HG02571 (cell line): ENCODE results near the gene PLEKHH2.
"Not testable (repeated sequence)": the region's sequence is repeated elsewhere in the genome, so short reads cannot be mapped to it uniquely, and the experiment has no call there.

ENCODE experiments used
- ATAC-seq: cut with Tn5 transposase; IDR thresholded peaks from one replicate; pipeline ENCODE4 v1.9.1; 2021; ENCODE audit warnings: mild to moderate bottlenecking, moderate library complexity; ENCODE audit not compliant: unreplicated experiment

PLEKHH2 gene

DNA sequence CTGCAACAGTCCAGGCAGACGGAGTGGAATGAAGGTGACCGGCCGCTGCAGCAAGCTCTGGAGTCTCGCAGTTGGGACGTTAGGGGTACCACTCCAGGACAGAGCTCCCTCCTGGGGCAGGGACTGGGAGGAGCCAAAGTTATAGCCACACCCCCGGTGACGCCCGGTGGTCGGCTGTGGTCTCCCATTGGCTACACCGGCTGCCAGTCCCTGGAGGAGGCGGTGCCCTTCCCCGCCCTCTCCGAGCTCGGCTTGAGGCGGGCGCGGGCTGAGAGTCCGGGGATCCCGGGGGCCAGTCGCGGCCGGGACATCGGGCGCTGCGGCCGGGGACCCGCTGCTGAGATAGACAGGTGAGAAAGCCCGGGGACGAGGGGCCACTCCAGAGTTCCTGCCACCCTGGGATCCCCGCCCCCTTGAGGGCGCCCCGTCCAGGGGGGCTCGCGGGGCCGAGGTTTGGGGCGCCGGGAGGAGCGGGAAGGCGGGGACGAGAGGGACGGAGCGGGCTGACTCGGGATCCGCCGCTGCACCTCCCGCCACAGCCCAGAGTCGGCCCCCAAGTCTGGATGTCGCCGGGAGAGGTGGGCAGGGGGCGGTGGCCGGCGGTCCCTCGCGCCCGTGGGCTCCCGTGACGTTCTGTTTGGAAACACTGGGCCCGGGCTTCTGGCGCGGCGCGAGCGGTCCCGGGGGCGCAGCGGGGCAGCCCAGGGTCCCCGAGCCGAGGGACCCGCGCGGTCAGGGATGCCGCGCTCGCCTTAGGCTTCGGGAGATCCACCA is at the start of gene PLEKHH2:
TSS of gene PLEKHH2 (plus strand) at position 231 of the 774 bp plus-strand sequence. CDS start 7,414 bp downstream, outside the sequence.
- peak; percentile 100 for ATAC-seq

DNA sequence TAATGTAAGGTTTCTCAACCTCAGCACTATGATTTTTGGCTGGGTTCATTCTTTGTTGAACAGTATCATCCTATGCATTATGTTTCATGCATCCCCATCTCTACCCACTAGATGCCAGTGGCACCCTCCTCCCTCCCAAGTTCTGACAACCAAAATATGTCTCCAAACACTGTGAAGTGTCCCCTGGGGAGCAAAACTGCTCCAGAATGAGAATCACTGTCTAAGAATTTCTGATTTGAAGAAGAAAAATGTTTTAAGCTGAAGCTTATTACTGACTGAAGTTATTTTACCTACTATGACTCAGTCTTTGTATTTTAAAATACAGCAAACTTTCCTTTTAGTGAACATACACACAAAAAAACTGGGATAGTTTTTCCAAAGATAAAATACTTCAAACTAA is 44.6 kb upstream of the PLEKHH2 start:
- ATAC-seq: no peak

DNA sequence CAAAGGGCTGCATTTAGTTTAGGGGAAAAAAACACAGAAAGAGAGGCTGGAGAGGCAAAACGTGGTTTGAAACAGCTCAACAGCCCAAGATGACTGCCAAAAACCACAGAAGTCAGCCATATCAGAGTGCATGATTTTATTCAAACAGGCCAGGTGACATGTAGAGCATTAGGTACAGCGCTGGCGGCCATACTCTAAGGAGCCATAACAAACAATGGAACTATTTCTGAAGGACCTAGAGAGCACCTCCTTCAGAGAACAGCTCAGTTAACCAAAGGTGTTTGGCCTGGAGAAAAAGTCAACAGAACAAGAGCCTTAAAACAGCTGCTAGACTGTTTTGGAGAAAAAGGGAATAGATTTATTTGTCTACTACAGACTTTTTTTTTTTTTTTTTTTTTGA is 43.8 kb upstream of the PLEKHH2 start:
- no peak for ATAC-seq

DNA sequence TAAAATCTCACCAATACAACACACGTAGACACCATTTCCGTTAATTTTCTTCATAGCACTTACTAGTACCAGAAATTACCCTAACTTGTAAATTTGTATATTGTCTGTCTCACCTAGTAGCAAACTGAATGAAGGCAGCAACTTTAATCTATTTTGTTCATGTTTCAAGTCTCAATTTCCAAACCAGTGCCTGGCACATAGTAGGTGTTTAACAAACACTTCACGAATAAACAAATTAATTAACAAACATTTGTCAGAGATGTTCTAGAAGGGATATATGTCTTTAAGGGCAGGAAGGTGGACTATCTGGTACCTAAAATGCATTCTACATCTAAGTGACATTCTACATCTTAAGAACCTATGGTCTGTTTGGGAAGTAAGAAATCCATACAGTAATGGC is 42.2 kb upstream of the PLEKHH2 start:
- ATAC-seq: no peak

DNA sequence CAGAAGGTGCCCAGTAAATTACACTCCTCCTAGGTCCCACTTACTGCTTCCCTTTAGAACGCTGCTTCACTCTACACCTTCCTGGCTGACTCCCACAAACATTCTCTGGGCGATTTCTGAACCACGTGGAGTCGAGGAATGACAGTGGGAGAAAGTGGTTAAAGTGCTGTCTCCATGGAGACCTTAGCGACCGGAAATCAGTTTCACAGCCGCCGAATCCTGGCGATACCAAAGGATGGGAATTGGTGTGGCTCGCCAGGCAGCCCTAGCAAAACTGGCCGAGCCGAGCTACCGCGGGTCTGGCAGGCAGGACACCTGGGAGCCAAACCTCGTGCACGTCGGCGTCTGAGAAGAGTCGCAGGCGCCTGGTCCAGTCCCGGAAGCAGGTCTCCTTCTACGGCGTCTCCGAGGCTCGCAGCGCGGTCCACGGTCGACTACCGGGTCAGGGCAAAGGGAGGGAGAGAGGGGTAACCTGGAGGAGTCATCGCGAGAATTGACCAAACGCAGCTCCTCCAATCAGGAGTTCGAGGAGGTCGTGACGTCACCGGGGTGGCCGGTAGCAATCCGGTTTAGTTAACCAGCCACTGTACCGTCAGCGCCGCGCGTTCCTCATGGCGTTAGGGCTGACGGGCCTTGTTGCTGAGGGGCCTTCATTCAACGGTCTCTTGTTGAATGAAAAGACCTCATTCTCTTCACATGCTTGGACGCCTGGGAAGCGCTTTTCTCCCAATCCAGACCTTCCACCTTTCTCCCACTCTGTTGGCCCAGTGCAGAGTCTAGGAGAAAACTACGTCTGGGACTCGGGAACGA is 41.3 kb upstream of the PLEKHH2 start, which contains the start of gene THADA:
TSS of gene THADA (minus strand) at position 436 of the 810 bp plus-strand sequence. CDS start 3,646 bp downstream, outside the sequence.
- ATAC-seq: peak; percentile 98

DNA sequence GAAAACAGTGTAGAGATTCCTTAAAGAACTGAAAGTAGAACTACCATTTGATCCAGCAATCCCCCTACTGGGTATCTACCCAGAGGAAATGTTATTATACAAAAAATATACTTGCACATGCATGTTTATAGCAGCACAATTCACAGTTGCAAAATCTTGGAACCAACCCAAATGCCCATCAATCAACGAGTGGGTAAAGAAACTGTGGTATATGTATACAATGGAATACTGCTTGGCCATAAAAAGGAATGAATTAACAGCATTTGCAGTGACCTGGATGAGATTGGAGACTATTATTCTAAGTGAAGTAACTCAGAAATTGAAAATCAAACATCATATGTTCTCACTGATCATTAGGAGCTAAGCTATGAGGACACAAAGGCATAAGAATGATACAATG is 36.5 kb upstream of the PLEKHH2 start:
- ATAC-seq: not testable (repeated sequence)

DNA sequence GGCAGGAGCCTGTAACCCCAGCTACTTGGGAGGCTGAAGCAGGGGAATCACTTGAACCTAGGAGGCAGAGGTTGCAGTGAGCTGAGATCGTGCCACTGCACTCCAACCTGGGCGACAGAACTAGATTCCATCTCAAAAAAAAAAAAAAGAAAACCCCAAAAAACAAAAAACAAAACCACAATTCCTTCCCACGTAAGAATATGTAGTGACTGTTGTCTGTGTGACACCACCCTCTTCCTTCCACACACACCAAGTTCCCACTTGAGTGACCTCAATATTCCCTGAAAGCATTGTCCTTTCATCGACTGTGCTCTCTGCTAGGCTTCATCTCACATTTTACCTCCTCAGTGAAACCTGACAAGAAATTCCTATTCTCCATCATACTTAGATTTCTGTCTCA is 32.4 kb upstream of the PLEKHH2 start:
- ATAC-seq: no peak

DNA sequence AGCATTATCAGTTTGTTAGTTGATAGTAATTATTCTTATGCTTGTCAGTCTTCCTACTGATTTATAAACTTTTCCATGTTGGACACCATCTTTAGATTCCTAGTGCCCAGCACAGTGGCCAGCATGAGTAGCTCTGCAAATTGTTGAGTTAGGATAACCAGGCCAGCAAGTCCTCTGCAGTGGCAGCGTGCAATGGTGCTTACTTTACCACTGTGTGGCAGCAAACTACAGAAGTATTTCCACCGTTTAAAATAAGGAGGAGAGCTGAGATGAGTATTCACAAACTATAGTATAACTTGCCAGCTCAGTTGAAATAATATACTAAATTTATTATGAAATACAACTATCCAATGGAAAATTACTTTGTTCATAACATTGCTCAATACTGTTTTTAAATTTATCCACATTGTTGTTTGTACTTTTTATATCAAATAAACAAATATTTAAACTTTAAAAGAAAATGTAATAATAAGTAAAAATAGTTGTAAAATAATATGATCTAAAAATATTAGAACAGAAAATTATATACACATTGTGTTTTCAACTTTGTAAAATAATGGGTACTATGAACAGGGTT is 31.9 kb upstream of the PLEKHH2 start:
- no peak for ATAC-seq

DNA sequence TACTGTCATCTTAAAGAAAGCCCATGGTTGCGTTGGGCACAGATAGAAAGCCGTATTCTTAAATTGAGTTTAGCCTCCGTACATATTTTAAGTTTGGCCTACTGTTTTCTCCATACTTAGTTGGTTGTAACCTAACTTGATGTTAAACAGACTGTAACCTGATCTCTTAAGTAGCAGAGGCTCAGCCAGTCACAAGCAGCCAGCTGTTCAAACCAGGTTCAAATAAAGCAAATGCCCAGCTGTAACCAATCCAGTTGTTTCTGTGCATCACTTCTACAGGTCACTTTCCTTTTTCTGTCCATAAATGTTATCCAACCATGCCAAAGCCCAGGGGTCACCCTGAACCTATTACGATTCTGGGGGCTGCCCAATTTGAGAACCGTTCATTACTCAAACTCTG is 31.2 kb upstream of the PLEKHH2 start:
- ATAC-seq: no peak

DNA sequence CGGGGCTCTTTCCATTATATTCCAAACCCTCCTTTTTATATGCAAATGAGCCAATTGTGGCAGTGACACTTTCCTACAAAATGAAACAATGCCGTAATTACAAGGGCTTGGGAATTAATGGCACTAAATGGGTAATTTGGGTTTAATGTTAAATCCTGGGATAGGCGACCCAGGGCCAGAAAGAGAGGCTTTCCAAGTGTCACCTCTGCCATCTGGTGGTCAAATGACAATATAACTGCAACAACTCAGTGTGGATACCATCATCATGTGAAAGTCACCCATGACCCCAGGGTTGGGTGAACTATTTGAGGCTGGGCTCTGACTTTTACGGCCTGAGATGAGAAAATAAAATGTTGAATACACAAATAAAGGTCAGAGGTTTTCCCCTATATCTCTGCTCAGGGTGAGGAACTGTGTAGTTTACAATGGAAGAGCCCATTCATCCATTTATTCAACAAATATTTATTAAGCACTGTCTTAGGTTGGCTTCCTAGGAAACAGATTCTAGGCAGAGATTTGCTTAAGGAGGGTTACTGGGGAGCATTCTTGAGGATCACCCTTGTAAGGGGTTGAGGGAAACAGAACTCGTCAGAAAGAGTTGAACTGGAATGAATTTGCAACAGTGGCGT is 27.7 kb upstream of the PLEKHH2 start:
- no peak for ATAC-seq

DNA sequence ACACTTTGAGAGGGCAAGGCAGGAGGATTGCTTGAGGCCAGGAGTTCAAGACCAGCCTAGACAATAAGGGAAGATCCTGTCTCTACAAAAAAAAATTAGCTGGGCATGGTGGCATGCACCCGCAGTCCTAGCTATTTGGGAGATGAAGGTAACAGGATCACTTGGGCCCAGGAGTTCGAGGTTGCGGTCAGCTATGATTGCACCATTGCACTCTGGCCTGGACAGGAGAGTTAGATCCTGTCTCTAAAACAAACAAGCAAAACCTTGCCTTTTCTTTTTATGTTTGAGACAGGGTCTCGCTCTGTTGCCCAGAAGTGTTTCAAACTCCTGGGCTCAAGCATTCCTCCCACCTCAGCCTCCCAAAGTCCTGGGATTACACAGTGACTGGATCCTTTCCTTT is 26.7 kb upstream of the PLEKHH2 start:
- ATAC-seq: no peak

DNA sequence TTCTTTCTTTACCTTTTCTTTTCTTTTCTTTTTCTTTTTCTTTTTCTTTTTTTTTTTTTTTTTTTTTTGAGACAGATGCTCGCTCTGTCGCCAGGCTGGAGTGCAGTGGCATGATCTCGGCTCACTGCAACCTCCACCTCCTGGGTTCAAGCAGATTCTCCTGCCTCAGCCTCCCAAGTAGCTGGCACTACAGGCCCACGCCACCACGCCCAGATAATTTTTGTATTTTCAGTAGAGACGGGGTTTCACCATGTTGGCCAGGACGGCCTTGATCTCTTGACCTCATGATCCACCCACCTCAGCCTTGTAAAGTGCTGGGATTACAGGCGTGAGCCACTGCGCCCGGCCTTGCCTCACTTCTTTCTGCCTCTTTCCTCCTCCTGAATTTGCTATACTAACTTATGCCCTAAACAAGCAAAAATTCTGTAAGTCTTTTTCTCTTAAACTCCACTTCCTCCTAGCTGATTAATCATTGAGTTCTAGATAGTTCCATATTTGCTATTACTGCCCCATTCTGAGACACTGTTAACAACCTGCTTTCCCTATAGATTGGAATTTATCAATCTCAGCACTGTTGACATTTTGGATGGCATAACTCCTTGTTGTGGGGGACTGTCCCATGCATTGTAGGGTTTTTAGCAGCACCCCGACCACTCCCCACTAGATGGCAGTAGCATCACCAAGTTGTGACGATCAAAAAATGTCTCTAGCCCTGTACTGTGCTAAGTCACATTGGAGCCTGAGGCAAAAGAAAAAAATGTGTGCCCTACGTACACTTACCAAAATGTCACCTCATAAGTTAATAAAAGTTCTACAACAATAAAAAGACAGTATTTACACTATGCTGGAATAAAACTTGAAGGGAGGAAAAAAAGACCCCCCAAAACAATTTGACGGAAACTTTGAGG is 24.8 kb upstream of the PLEKHH2 start:
- ATAC-seq: no peak

DNA sequence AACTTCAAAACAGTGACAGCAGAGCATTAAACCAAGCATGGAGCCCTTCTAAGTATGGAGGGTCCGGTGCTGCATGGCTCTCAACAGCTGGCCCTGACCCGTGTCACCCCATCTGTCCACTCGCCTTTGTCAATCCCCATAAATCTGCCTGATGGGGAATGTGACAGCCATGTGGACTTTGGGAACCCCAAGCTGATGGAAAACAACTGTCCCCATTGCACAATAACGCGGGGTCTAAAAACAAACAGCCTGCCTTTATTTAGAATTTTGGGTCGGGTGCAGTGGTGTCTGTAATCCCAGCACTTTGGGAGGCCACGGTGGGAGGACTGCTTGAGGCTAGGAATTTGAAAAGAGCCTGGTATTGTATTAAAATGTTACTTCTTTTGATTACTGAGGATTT is 24.1 kb upstream of the PLEKHH2 start:
- ATAC-seq: no peak

DNA sequence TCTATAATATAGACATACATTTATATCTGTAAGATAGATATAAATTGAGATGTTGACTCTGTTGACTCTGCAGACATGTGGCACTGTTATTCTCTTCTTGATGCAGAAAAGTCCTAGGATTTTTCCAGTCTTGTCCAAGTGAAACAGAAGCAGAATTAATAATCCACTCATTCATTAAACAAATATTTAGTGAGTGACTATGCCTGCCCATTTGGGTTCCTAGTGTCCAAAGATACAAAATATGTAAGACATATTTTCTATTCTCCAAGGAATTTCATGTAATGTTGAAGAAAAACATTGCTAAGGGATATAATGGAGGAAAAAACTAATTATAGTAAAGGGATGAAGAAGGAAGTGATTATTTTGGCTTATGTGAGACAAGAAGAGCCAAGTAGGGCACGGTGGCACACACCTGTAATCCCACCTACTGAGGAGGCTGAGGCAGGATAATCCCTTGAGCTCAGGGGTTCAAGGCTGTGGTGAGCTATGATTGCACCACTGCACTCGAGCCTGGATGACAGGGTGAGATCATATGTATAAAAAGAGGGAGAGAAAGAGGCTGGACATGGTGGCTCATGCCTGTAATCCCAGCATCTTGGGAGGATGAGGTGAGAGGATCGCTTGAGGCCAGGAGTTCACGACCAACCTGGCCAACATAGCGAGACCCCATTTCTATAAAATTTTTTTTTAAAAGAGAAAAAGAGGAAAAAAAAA is 19.9 kb upstream of the PLEKHH2 start:
- no peak for ATAC-seq

DNA sequence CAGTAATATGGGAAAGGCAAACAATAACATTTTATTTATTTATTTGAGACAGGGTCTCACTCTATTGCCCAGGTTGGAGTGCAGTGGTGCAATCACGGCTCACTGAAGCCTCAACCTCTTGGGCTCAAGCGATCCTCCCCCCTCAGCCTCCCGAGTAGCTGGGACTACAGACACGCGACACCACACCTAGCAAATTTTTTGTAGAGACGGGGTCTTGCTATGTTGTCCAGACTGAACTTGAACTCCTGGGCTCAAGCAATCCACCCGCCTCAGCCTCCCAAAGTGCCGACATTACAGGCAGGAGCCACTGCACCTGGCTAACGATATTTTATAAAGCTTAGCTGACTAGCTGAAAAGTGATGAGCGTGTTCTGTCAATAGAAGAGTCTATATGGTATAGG is 17.5 kb upstream of the PLEKHH2 start:
- ATAC-seq: no peak

DNA sequence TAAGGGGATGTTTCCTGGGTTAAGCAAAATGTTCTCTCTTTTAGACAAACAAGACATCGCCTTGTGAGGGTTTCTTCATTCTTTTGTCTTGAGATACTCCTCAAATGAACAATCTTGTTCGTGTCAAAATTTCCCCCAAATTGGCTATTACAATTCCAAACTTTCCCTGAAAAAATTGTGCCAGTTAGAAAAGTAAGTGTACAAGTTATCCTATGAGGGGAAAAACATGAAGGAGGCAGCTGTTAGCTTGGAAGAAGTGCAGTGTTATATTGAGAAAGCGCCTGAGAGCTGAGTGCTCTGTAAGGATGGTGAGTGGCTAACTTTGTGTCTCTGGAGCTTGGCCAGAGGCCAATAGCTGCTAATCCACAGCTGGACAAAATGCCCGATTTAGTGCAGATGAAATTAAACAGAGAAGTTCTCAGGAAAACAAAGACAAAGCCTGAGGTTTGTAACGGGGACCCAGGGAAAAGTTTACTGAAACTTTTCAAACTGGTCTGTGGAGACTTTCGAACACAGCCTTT is 14.1 kb upstream of the PLEKHH2 start:
- no peak for ATAC-seq

DNA sequence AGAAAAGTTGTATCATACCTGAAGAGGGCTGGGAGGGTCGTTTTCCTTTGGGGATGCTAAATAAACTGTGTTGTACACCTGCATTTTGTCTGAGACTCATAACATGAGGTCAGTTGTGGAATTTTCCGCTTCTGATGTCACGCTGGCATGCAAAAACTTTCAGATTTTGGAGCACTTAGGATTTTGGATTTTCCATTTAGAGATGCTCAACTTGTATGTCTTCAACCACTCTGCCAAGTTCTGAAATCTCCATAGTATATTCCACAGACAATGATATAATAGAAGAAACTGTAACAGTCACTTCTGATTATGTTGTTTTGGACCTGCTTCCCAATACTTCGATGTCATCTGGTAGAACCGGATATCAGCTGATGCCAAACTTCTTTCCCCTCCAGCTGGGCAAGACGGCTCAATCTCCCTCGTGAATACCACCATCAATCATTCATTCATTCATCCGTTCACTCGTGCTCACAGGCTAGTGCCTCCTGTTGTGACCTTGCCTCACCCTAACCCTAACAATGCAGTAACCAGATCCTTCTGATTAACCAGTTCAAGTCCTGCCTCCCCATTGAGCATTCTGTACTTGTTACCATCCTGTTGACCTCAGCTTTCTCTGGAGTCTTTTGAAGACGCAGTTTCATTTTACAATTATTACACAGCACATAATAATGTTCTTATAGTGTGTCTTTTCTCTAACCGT is 5.3 kb upstream of the PLEKHH2 start:
- no peak for ATAC-seq

DNA sequence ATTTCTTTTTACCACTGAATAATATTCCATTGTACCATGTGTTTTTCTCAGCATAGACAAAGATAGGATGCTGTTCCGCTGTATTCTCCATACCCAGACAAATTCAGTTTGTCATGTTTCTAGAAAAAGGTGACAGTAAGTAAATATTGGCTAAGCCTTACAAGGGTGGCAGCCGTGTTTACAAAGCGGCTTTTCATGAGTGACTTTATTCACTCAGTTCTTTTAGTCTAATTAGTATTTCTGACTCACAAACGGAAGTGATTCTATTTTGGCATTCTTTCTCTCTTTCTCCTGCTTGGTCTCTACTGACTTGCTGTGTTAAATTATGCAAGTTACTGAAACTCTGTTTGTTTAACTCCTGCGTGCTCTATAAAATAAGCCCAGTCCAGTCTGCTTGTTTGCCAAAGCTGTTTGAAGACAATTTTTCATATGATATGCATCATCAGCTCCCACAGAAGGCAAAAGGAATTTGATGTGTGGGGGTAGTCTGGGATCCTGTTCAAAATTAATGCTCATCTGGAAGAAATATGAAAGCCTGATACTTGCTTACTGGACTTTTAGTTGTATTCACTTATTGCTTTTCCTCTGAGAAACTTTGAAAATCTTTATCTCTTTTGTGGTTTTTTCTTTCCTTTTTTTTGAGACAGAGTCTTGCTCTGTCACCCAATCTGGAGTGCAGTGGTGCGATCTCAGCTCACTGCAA is 2.3 kb upstream of the PLEKHH2 start:
- no peak for ATAC-seq
